CD8-positive, alpha-beta memory T cell (primary cell): ENCODE measurements around the gene SOX5. TPM values are rescaled to one million over a fixed set of nuclear protein-coding genes. Genes with fewer than 3 reads are reported as not detected.
"Not testable (repeated sequence)": the region's sequence is repeated elsewhere in the genome, so short reads cannot be mapped to it uniquely, and the experiment has no call there.

Source experiments
- CTCF ChIA-PET: fragments of 350-600 bp; sonication (Branson Sonifier 250); formaldehyde crosslinking; loops from one replicate; lab custom pipeline; 2021; ENCODE audit warnings: antibody characterized with exemption; lab: Charles Lee
- POLR2A ChIA-PET: fragments of 350-600 bp; sonication (Branson Sonifier 250); formaldehyde crosslinking; loops from one replicate; lab custom pipeline; 2021; ENCODE audit warnings: antibody characterized with exemption; lab: Charles Lee
- DNase-seq, 5 donors: peaks; one replicate each; pipeline versions ENCODE4 v3.0.0 to v3.0.0-alpha.2; 2020 to 2022; ENCODE audit warnings: mixed read lengths in 1 of 5
- H3K27ac ChIP-seq: one replicate; pipeline ENCODE4 v1.7.0; 2013; ENCODE audit warnings: low read depth, mild to moderate bottlenecking, low read length, moderate library complexity
- H3K27me3 ChIP-seq: 2 replicates; pipeline ENCODE4 v1.7.0; 2013; ENCODE audit warnings: low read length, mild to moderate bottlenecking; ENCODE audit not compliant: insufficient read depth, poor library complexity, severe bottlenecking
- H3K36me3 ChIP-seq: 2 replicates; pipeline ENCODE4 v1.7.0; 2013; ENCODE audit warnings: mild to moderate bottlenecking, low read length, moderate library complexity; ENCODE audit not compliant: insufficient read depth
- H3K4me1 ChIP-seq: 2 replicates; pipeline ENCODE4 v1.7.0; 2013; ENCODE audit warnings: mild to moderate bottlenecking, low read length, moderate library complexity; ENCODE audit not compliant: insufficient read depth
- H3K4me3 ChIP-seq: 2 replicates; pipeline ENCODE4 v1.7.0; 2013; ENCODE audit warnings: mild to moderate bottlenecking, low read length
- H3K9me3 ChIP-seq: 2 replicates; pipeline ENCODE4 v1.7.0; 2013; ENCODE audit warnings: mild to moderate bottlenecking, low read length
- H3K27ac Mint-ChIP-seq, 8 donors: one replicate each; pipeline ENCODE4 v1.8.0; 2020 to 2021; ENCODE audit warnings: mixed read lengths in 8 of 8, mild to moderate bottlenecking in 6 of 8, inconsistent platforms in 3 of 8, moderate library complexity in 3 of 8
- H3K27me3 Mint-ChIP-seq, 2 donors: one replicate each; pipeline ENCODE4 v1.8.0; 2020 to 2021; ENCODE audit warnings: mixed read lengths in 2 of 2, mild to moderate bottlenecking in 1 of 2, moderate library complexity in 1 of 2
- H3K36me3 Mint-ChIP-seq, 3 donors: one replicate each; pipeline ENCODE4 v1.8.0; 2020 to 2021; ENCODE audit warnings: mixed read lengths in 3 of 3, inconsistent platforms in 1 of 3, mild to moderate bottlenecking in 1 of 3
- H3K4me1 Mint-ChIP-seq, 3 donors: one replicate each; pipeline ENCODE4 v1.8.0; 2020 to 2021; ENCODE audit warnings: mixed read lengths in 3 of 3, inconsistent platforms in 1 of 3, mild to moderate bottlenecking in 1 of 3
- H3K4me3 Mint-ChIP-seq, 7 donors: one replicate each; pipeline ENCODE4 v1.8.0; 2020 to 2021; ENCODE audit warnings: mixed read lengths in 7 of 7, mild to moderate bottlenecking in 6 of 7, moderate library complexity in 4 of 7, inconsistent platforms in 2 of 7
- H3K9me3 Mint-ChIP-seq, 5 donors: one replicate each; pipeline ENCODE4 v1.8.0; 2020 to 2022; ENCODE audit warnings: mixed read lengths in 5 of 5, mild to moderate bottlenecking in 3 of 5, moderate library complexity in 2 of 5, inconsistent platforms in 1 of 5
- polyA plus RNA-seq: library from polyadenylated mRNA; unstranded; fragments of 300-500 nt; fragmentation: Illumina TruSeq; gene quantifications from one replicate; pipeline ENCODE4 v1.2.3, GENCODE V29; 2021
- total RNA-seq, 2 experiments: library from RNA; stranded (reverse); gene quantifications; one replicate each; pipeline ENCODE4 v1.2.3, GENCODE V29; 2021

SOX5 gene
- total and polyA plus RNA-seq, 3 experiments from 2014 or later: 0.13 to 0.18 TPM; not detected in 1

- no peaks in the 10 kb centered on the region for H3K27me3 Mint-ChIP-seq
- no peak overlapping the region for H3K4me3 Mint-ChIP-seq
- no peaks in the 10 kb centered on the region for H3K4me1 Mint-ChIP-seq
- no peaks in the 10 kb centered on the region for H3K36me3 ChIP-seq
- no peaks in the 10 kb centered on the region for H3K27me3 ChIP-seq
- H3K9me3 Mint-ChIP-seq: peaks cover 0 to 23% (median 3%) of the 10 kb centered on the region in 5 donors
- ChIA-PET CTCF (no interaction called here), POLR2A (no interaction called here)
- no peaks in the 10 kb centered on the region for H3K36me3 Mint-ChIP-seq
- no peak overlapping the region for H3K4me3 ChIP-seq
- H3K9me3 ChIP-seq: no peaks in the 10 kb centered on the region
- H3K27ac ChIP-seq: no peak overlapping the region
- H3K27ac Mint-ChIP-seq: no peak overlapping the region
- no peaks in the 10 kb centered on the region for H3K4me1 ChIP-seq
- DNase-seq: no peak
These were observed 426.1 kb downstream of the SOX5 start for GRCh38 chr12:23523339-23523738.

- H3K4me1 Mint-ChIP-seq, H3K4me1 ChIP-seq, POLR2A ChIA-PET, H3K36me3 ChIP-seq, H3K4me3 Mint-ChIP-seq, H3K9me3 Mint-ChIP-seq, CTCF ChIA-PET, H3K27ac ChIP-seq, H3K9me3 ChIP-seq, DNase-seq, H3K27ac Mint-ChIP-seq, H3K36me3 Mint-ChIP-seq, H3K27me3 ChIP-seq, H3K4me3 ChIP-seq, H3K27me3 Mint-ChIP-seq: not testable (repeated sequence)
These were observed 430.0 kb downstream of the SOX5 start for GRCh38 chr12:23519444-23519843.

- DNase-seq, H3K36me3 ChIP-seq, H3K36me3 Mint-ChIP-seq, CTCF ChIA-PET, H3K4me1 ChIP-seq, H3K27me3 ChIP-seq, H3K27ac Mint-ChIP-seq, POLR2A ChIA-PET, H3K4me3 Mint-ChIP-seq, H3K4me1 Mint-ChIP-seq, H3K27ac ChIP-seq, H3K27me3 Mint-ChIP-seq, H3K4me3 ChIP-seq, H3K9me3 ChIP-seq: not testable (repeated sequence)
- peaks cover 3 to 11% (median 6%) of the 10 kb centered on the region in 5 donors for H3K9me3 Mint-ChIP-seq
These were observed 433.7 kb downstream of the SOX5 start for GRCh38 chr12:23515785-23516184.

- H3K9me3 ChIP-seq: no peaks in the 10 kb centered on the region
- Mint-ChIP-seq H3K4me3 (no peak overlapping the region), H3K9me3 (peaks cover 3 to 15% (median 6%) of the 10 kb centered on the region in 5 donors), H3K27me3 (peaks cover 0 to 1% of the 10 kb centered on the region in 2 donors), H3K4me1 (no peaks in the 10 kb centered on the region), H3K36me3 (peaks cover 0 to 2% (median 0%) of the 10 kb centered on the region in 3 donors), H3K27ac (no peak overlapping the region)
- CTCF ChIA-PET: no interaction called here
- H3K4me1 ChIP-seq: no peaks in the 10 kb centered on the region
- H3K27ac ChIP-seq: no peak overlapping the region
- POLR2A ChIA-PET: no interaction called here
- no peak overlapping the region for H3K4me3 ChIP-seq
- no peaks in the 10 kb centered on the region for H3K36me3 ChIP-seq
- H3K27me3 ChIP-seq: no peaks in the 10 kb centered on the region
- no peak for DNase-seq
These were observed 439.0 kb downstream of the SOX5 start for GRCh38 chr12:23510484-23510883.

- H3K4me3 Mint-ChIP-seq, POLR2A ChIA-PET, H3K4me1 ChIP-seq, DNase-seq, H3K27me3 Mint-ChIP-seq, CTCF ChIA-PET, H3K27ac ChIP-seq, H3K9me3 ChIP-seq, H3K4me1 Mint-ChIP-seq, H3K36me3 Mint-ChIP-seq, H3K4me3 ChIP-seq, H3K36me3 ChIP-seq, H3K27me3 ChIP-seq: not testable (repeated sequence)
- Mint-ChIP-seq H3K27ac (peak overlapping the region in 1 of 8 donors; percentile 64), H3K9me3 (peaks cover 5 to 15% (median 6%) of the 10 kb centered on the region in 5 donors)
These were observed 439.6 kb downstream of the SOX5 start for GRCh38 chr12:23509832-23510231.

- CTCF ChIA-PET, H3K9me3 Mint-ChIP-seq: not testable (repeated sequence)
These were observed 441.7 kb downstream of the SOX5 start for GRCh38 chr12:23507785-23508184.

GRCh38 chr12:23505736-23506135 is 443.7 kb downstream of the SOX5 start:
- H3K4me1 ChIP-seq, H3K27ac Mint-ChIP-seq, H3K4me1 Mint-ChIP-seq, POLR2A ChIA-PET, DNase-seq, H3K9me3 ChIP-seq, H3K27me3 ChIP-seq, H3K27ac ChIP-seq, H3K4me3 ChIP-seq, H3K36me3 ChIP-seq, H3K4me3 Mint-ChIP-seq, H3K27me3 Mint-ChIP-seq, CTCF ChIA-PET, H3K9me3 Mint-ChIP-seq, H3K36me3 Mint-ChIP-seq: not testable (repeated sequence)

More at GRCh38 chr12:23507785-23508184, 441.7 kb downstream of the SOX5 start:
- H3K36me3 ChIP-seq, H3K4me1 Mint-ChIP-seq, H3K4me3 Mint-ChIP-seq, POLR2A ChIA-PET, H3K9me3 ChIP-seq, H3K4me3 ChIP-seq, H3K4me1 ChIP-seq, DNase-seq, H3K36me3 Mint-ChIP-seq, H3K27me3 Mint-ChIP-seq, H3K27ac Mint-ChIP-seq, H3K27me3 ChIP-seq: not testable (repeated sequence)
- H3K27ac ChIP-seq: peak overlapping the region; percentile 43

GRCh38 chr12:23504641-23505399 is 444.6 kb downstream of the SOX5 start:
- Histone ChIP-seq H3K4me1 (no peaks in the 10 kb centered on the region), H3K27ac (no peak overlapping the region), H3K36me3 (no peaks in the 10 kb centered on the region), H3K4me3 (no peak overlapping the region), H3K27me3 (no peaks in the 10 kb centered on the region), H3K9me3 (no peaks in the 10 kb centered on the region)
- POLR2A ChIA-PET: no interaction called here
- CTCF ChIA-PET: no interaction called here
- Mint-ChIP-seq H3K9me3 (peaks cover 0 to 5% (median 3%) of the 10 kb centered on the region in 5 donors), H3K27me3 (no peaks in the 10 kb centered on the region), H3K27ac (no peak overlapping the region), H3K4me1 (no peaks in the 10 kb centered on the region), H3K36me3 (no peaks in the 10 kb centered on the region), H3K4me3 (no peak overlapping the region)
- no peak for DNase-seq
